Adrenal gland (tissue), 12 donors: ENCODE data around the gene LMCD1. TPM values are rescaled to one million over a fixed set of nuclear protein-coding genes. Genes with fewer than 3 reads are reported as not detected.

ENCODE experiments used
- DNase-seq, 7 donors: peaks; one replicate each; pipeline ENCODE4 v3.0.0-alpha.2; 2019 to 2020
- H3K27ac ChIP-seq, 5 donors: fragments of 200-600 bp; sonication (generic) in 4 of 5; 1 replicate in 3 of 5; 2 replicates in 2 of 5; pipeline versions ENCODE4 v1.5.1 to v1.8.0; 2016 to 2020; ENCODE audit warnings: mild to moderate bottlenecking in 1 of 5
- H3K27me3 ChIP-seq: fragments of 200-600 bp; 2 replicates; pipeline ENCODE4 v1.8.0; 2021
- H3K36me3 ChIP-seq, 2 donors: fragments of 200-600 bp; replicated peaks in 1 of 2; 1 replicate in 1 of 2; 2 replicates in 1 of 2; pipeline versions ENCODE4 v1.5.1 to v1.8.0; 2018 to 2022
- H3K4me1 ChIP-seq, 2 donors: fragments of 200-600 bp; replicated peaks in 1 of 2; 1 replicate in 1 of 2; 2 replicates in 1 of 2; pipeline versions ENCODE4 v1.5.1 to v1.8.0; 2018 to 2021
- H3K4me3 ChIP-seq, 4 donors: fragments of 200-600 bp; sonication (generic) in 3 of 4; one replicate each; pipeline ENCODE4 v1.5.1; 2016 to 2018
- H3K9me3 ChIP-seq, 3 donors: fragments of 200-600 bp; sonication (generic) in 1 of 3; replicated peaks in 1 of 3; 1 replicate in 2 of 3; 2 replicates in 1 of 3; pipeline versions ENCODE4 v1.5.1 to v1.8.0; 2016 to 2021
- POLR2A ChIP-seq, 2 donors: fragments of 450-650 bp; IDR thresholded peaks; one replicate each; pipeline ENCODE4 v1.6.1; 2017; ENCODE audit warnings: antibody characterized with exemption in 2 of 2, mild to moderate bottlenecking in 2 of 2, moderate library complexity in 1 of 2
- WGBS, 4 donors: extraction: QIAGEN DNeasy Blood & Tissue Kit in 2 of 4; methylation state at CpG; one replicate each; pipeline versions ENCODE4 v1.1.5 to v1.1.7; 2013 to 2017; 5-methylcytosine and 5-hydroxymethylcytosine counted together
- intact Hi-C, 2 donors: fragments of 100-400 bp; cut with DNase I; formaldehyde crosslinking; loops; one replicate each; pipeline versions ENCODE4 v1.14.1 to v1.15.0; 2022 to 2023
- polyA plus RNA-seq, 3 donors: library from polyadenylated mRNA; stranded (reverse); fragments of 200-250 nt in 2 of 3; fragments of 350-450 nt in 1 of 3; fragmentation: Illumina TruSeq in 1 of 3; extraction: RNeasy Lipid Tissue Mini Kit (QIAGEN cat#74804) in 1 of 3; gene quantifications; one replicate each; pipeline ENCODE4 v1.2.3, GENCODE V29; 2013 to 2014
- total RNA-seq, 9 donors: library from RNA; depleted of rRNA in 4 of 9; stranded (reverse); fragments of >200 nt in 4 of 9; fragments of 120-200 nt in 1 of 9; fragmentation: NEBNext Ultra II Directional in 1 of 9; extraction: Animal tissue kit (Norgen Biotek cat#: 25700) in 1 of 9; gene quantifications; one replicate each; pipeline versions ENCODE4 v1.1.0 to v1.2.4, GENCODE V29; 2013 to 2023
- TF ChIP-seq, protein P1 (sequence below), 6 experiments: fragments of 450-650 bp in 4 of 6; fragments of 200-600 bp in 2 of 6; sonication (generic) in 1 of 6; IDR thresholded peaks; 1 replicate in 5 of 6; 2 replicates in 1 of 6; pipeline versions ENCODE4 v1.5.1 to v1.8.0; 2016 to 2021; ENCODE audit warnings: antibody characterized with exemption in 6 of 6, mild to moderate bottlenecking in 2 of 6, moderate library complexity in 1 of 6
- donor health status: healthy with polysubstance abuse.
- donor health status: Bipolar disorder and iron deficiency.
- donor health status: DM: yes; HTN: yes; CAD: no.
- donor health status: DM: no; HTN: no; CAD: no.
- donor health status: DM: no; HTN: no; CAD: no.
- donor health status: DM: yes; HTN: yes; CAD: no.

Gene LMCD1
- total and polyA plus RNA-seq, 12 donors = 4.8 to 26.5 (median 16.1) TPM

DNA sequence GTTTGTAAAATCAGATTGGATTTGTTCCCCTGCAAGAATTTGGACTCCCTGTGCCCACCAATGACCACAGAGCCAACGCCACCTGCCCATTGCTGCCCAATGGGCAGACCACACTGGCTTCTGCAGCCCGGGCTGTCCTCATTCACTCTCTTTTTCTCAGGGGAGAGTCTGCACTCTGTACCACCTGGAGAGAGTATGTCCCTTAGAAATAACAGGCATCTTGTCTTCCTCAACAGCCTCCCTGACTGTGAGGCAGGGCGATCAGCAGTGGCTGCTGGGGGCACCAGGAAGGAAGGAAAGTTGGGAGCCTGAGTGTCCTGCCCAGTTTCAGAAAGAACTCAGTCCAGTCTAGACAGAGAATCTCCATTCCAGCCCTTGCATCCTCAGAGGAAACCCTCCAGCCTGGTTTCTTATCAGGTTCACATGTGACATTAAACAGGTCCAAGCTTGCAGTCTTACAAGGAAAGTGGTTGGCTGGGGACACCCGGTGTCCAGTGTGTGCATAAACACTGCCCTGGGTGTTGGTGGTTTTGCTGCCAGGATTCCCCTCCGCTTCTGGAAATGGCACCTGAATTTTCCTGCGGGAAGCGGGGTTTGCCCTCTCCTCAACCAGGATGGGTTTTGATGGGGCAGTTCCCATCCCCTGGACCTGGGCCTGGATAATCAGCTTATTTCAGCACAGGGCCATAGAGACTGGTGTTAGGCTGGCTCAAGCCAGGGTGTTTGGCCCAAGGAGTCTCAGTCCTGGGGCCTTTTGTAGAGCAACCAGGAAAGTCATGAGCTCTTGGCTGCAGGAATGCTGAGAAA is 105.8 kb downstream of the LMCD1 start:
- H3K4me3 ChIP-seq = no peak overlapping the region
- 37 to 61% (median 53%) methylated on average over 3 to 7 of the region's 7 CpGs for WGBS, 4 donors
- no peaks in the 10 kb centered on the region for H3K36me3 ChIP-seq
- no peaks in the 10 kb centered on the region for H3K9me3 ChIP-seq
- H3K27me3 ChIP-seq = no peaks in the 10 kb centered on the region
- H3K27ac ChIP-seq = no peak overlapping the region
- TF ChIP-seq, protein P1, sequence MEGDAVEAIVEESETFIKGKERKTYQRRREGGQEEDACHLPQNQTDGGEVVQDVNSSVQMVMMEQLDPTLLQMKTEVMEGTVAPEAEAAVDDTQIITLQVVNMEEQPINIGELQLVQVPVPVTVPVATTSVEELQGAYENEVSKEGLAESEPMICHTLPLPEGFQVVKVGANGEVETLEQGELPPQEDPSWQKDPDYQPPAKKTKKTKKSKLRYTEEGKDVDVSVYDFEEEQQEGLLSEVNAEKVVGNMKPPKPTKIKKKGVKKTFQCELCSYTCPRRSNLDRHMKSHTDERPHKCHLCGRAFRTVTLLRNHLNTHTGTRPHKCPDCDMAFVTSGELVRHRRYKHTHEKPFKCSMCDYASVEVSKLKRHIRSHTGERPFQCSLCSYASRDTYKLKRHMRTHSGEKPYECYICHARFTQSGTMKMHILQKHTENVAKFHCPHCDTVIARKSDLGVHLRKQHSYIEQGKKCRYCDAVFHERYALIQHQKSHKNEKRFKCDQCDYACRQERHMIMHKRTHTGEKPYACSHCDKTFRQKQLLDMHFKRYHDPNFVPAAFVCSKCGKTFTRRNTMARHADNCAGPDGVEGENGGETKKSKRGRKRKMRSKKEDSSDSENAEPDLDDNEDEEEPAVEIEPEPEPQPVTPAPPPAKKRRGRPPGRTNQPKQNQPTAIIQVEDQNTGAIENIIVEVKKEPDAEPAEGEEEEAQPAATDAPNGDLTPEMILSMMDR (IDR thresholded peaks at IDR 0.05) = peak; percentile 44 to 85 (median 72)
- no peak for TF ChIP-seq POLR2A (IDR thresholded peaks at IDR 0.05)
- peaks cover 0 to 5% of the 10 kb centered on the region in 2 donors for H3K4me1 ChIP-seq
- intact Hi-C loops = loop anchor here (5.0 kb wide), 1 partner anchor 165 kb away; no protein-coding TSS in a partner anchor
- DNase-seq = peak; percentile 56 to 89 (median 72)

DNA sequence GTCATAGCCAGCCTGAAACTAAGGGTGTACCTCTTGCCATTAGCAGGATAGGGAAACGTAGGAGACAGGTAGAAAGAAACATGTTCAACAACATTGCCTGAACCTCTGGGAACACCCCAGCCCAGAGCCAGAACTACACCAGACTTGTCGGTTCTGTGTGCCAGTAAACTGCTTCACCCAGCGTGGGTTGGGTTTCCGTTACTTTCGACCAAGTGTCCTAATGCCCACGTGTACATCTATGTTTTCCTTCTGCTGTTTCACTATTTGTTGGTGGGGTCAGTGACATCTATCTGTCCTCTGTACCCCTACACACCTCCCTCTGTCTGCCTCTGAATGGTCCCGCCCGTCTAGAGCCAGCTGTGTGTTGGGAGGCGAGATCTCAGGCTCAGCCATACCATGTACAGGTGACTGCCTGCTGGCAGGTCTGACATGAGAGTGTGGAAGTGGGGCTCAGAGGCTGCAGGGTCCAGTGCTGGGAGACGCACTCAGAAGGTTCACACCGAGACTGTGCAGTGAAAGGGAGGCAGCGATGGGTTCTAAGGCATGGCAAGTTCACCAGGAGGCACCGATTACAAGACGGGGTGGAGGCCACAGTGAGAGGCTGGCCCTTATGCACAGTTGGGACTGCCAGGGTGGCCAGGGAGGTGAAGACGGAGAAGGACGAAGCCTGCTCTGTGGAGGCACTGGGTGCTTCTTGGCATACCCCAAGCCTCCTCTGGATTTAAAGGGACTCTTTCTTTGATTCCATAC is 106.6 kb downstream of the LMCD1 start:
- H3K4me3 ChIP-seq = no peak overlapping the region
- no peaks in the 10 kb centered on the region for H3K36me3 ChIP-seq
- no peak overlapping the region for H3K27ac ChIP-seq
- H3K9me3 ChIP-seq = no peaks in the 10 kb centered on the region
- no peak for DNase-seq
- WGBS, 4 donors = 87 to 90% (median 88%) methylated on average over 16 of the region's 16 CpGs
- peaks cover 0 to 5% of the 10 kb centered on the region in 2 donors for H3K4me1 ChIP-seq
- no peak for TF ChIP-seq POLR2A (IDR thresholded peaks at IDR 0.05)
- TF ChIP-seq, protein P1 (IDR thresholded peaks at IDR 0.05) = no peak
- intact Hi-C loops = loop anchor here (5.0 kb wide), 1 partner anchor 166 kb away; no protein-coding TSS in a partner anchor
- H3K27me3 ChIP-seq = no peaks in the 10 kb centered on the region

DNA sequence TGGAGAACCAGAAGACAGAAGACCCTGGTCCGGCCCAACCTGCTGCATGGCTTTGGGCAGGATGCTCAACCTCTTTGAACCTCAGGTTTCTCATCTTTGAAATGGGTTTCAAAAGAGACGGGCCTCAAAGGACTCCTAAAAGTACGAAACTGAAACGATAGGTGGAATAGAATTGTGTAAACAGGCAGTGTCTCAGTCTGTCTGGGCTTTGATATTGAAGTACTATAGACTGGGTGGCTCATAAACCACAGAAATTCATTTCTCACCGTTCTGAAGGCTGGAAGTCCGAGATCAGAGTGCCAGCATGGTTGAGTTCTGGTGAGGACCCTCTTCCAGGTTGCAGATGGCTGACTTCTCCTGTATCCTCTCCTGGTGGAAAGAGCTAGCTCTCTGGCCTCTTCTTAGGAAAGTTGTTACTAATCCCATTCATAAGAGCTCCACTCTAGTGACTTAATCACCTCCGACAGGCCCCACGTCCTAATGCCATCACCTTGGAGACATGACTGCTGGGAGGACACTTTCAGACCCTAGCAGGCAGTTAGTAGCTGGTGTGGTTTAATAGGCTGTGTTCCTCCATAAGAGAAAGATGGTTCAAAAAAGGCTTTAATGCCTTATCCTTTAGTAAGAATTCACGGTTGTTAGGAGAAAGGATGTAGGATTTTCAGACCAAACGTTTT is 107.3 kb downstream of the LMCD1 start:
- Histone ChIP-seq H3K27me3 (no peaks in the 10 kb centered on the region), H3K4me1 (peaks cover 0 to 5% of the 10 kb centered on the region in 2 donors), H3K9me3 (no peaks in the 10 kb centered on the region), H3K27ac (no peak overlapping the region), H3K36me3 (no peaks in the 10 kb centered on the region), H3K4me3 (no peak overlapping the region)
- no peak for DNase-seq
- TF ChIP-seq, protein P1 (IDR thresholded peaks at IDR 0.05) = no peak
- TF ChIP-seq POLR2A (IDR thresholded peaks at IDR 0.05) = no peak
- WGBS, 4 donors = 77 to 89% (median 81%) methylated on average over 10 of the region's 10 CpGs
- intact Hi-C loops = loop anchor here (5.0 kb wide), 1 partner anchor 167 kb away; no protein-coding TSS in a partner anchor

DNA sequence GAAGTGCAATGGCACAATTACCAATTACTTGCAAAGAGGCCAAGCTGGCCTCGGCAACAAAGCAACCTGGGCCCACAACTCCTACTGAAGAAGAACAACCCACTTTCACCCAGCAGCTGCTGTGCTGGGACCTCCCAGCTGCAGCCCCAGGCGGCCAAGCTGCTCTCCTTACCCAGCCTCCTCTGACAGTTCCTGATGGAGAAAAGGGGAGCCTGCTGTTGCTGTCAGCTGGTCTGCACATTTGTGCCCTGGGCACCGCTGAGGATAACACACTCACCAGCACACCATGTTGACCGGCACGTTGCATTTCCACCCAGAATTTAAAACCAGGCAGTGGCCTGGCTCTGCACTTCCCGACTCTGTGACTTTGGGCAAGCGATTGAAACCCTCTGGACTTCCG is 109.3 kb downstream of the LMCD1 start:
- intact Hi-C loops = loop anchor here in 1 of 2 donors (10.0 kb wide), 1 partner anchor 766 kb away; no protein-coding TSS in a partner anchor
- Histone ChIP-seq H3K27me3 (no peaks in the 10 kb centered on the region), H3K4me3 (no peak overlapping the region), H3K4me1 (peaks cover 0 to 5% of the 10 kb centered on the region in 2 donors), H3K36me3 (no peaks in the 10 kb centered on the region), H3K9me3 (no peaks in the 10 kb centered on the region), H3K27ac (no peak overlapping the region)
- TF ChIP-seq, protein P1 (IDR thresholded peaks at IDR 0.05) = no peak
- no peak for TF ChIP-seq POLR2A (IDR thresholded peaks at IDR 0.05)
- WGBS, 4 donors = 88 to 97% (median 91%) methylated on average over 4 to 8 of the region's 8 CpGs
- DNase-seq = peak in 1 of 7 donors; percentile 35
